Parathyroid adenoma (tissue), 2 donors: Measurements from ENCODE around the gene CYB561.

Source experiments
- H2AFZ ChIP-seq: fragments of 300-600 bp; sonication (generic); one replicate; pipeline ENCODE4 v1.7.0; 2017; ENCODE audit warnings: antibody characterized with exemption, mild to moderate bottlenecking
- H3K27ac ChIP-seq: fragments of 300-600 bp; sonication (generic); one replicate; pipeline ENCODE4 v1.7.0; 2017
- H3K27me3 ChIP-seq: fragments of 300-600 bp; sonication (generic); one replicate; pipeline ENCODE4 v1.7.0; 2017; ENCODE audit warnings: low read length; ENCODE audit not compliant: control insufficient read depth, insufficient read depth
- H3K36me3 ChIP-seq: fragments of 300-600 bp; sonication (generic); one replicate; pipeline ENCODE4 v1.7.0; 2017; ENCODE audit warnings: low read length; ENCODE audit not compliant: control insufficient read depth, insufficient read depth
- H3K4me1 ChIP-seq: fragments of 300-600 bp; sonication (generic); one replicate; pipeline ENCODE4 v1.7.0; 2017; ENCODE audit warnings: control low read depth
- H3K4me2 ChIP-seq: fragments of 300-600 bp; sonication (generic); one replicate; pipeline ENCODE4 v1.7.0; 2017; ENCODE audit warnings: low read length
- H3K4me3 ChIP-seq: fragments of 300-600 bp; sonication (generic); one replicate; pipeline ENCODE4 v1.7.0; 2017; ENCODE audit warnings: low read depth, low read length
- H3K79me2 ChIP-seq: fragments of 300-600 bp; sonication (generic); one replicate; pipeline ENCODE4 v1.7.0; 2017; ENCODE audit warnings: control low read depth
- H3K9ac ChIP-seq: fragments of 300-600 bp; sonication (generic); one replicate; pipeline ENCODE4 v1.7.0; 2017; ENCODE audit warnings: mild to moderate bottlenecking
- H3K9me3 ChIP-seq: fragments of 300-600 bp; sonication (generic); one replicate; pipeline ENCODE4 v1.7.0; 2017; ENCODE audit warnings: low read length; ENCODE audit not compliant: control insufficient read depth
- TF ChIP-seq, protein P1 (sequence below): fragments of 300-600 bp; sonication (generic); IDR thresholded peaks from one replicate; pipeline ENCODE4 v1.7.0; 2017; ENCODE audit warnings: antibody characterized with exemption, mild to moderate bottlenecking
- donor health status: primary hyperparathyroidism.

CYB561 gene

DNA sequence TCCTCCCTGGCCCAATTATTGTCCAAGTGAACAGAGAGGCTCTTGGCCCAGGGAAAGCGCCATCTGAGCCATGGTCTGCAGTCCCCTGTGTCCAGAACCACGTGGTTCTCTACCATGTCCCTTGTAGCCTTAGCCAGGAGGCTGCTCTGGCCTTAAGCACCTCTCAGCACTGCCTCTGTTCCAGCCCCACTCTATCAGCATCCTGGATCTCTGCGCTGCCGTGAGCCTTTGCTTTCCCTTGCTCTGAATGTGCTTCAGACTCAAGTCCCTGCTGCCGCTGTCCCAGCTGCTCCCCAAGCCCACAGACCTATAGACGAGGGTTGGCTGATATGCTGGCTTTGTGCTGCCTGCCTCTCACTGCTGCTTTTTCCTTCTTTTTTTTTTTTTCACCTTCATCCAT is 33.9 kb downstream of the CYB561 start:
- H3K27me3 ChIP-seq, result no peaks in the 10 kb centered on the region
- no peak overlapping the region for H3K27ac ChIP-seq
- H3K36me3 ChIP-seq, result no peaks in the 10 kb centered on the region
- H3K4me1 ChIP-seq, result peaks cover under 1% of the 10 kb centered on the region
- no peak overlapping the region for H3K9ac ChIP-seq
- no peak overlapping the region for H3K4me3 ChIP-seq
- H3K9me3 ChIP-seq, result no peaks in the 10 kb centered on the region
- TF ChIP-seq, protein P1, sequence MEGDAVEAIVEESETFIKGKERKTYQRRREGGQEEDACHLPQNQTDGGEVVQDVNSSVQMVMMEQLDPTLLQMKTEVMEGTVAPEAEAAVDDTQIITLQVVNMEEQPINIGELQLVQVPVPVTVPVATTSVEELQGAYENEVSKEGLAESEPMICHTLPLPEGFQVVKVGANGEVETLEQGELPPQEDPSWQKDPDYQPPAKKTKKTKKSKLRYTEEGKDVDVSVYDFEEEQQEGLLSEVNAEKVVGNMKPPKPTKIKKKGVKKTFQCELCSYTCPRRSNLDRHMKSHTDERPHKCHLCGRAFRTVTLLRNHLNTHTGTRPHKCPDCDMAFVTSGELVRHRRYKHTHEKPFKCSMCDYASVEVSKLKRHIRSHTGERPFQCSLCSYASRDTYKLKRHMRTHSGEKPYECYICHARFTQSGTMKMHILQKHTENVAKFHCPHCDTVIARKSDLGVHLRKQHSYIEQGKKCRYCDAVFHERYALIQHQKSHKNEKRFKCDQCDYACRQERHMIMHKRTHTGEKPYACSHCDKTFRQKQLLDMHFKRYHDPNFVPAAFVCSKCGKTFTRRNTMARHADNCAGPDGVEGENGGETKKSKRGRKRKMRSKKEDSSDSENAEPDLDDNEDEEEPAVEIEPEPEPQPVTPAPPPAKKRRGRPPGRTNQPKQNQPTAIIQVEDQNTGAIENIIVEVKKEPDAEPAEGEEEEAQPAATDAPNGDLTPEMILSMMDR, result no peak
- no peaks in the 10 kb centered on the region for H3K79me2 ChIP-seq
- H2AFZ ChIP-seq, result no peak overlapping the region
- no peak overlapping the region for H3K4me2 ChIP-seq

- Histone ChIP-seq H3K27ac (no peak overlapping the region), H3K36me3 (no peaks in the 10 kb centered on the region), H3K4me2 (no peak overlapping the region), H3K9ac (no peak overlapping the region), H3K9me3 (no peaks in the 10 kb centered on the region), H3K79me2 (no peaks in the 10 kb centered on the region), H3K27me3 (no peaks in the 10 kb centered on the region), H2AFZ (no peak overlapping the region), H3K4me3 (no peak overlapping the region), H3K4me1 (peaks cover 7% of the 10 kb centered on the region)
- TF ChIP-seq, protein P1, result no peak
These were observed 38.3 kb downstream of the CYB561 start for GRCh38 chr17:63407741-63408330.

DNA sequence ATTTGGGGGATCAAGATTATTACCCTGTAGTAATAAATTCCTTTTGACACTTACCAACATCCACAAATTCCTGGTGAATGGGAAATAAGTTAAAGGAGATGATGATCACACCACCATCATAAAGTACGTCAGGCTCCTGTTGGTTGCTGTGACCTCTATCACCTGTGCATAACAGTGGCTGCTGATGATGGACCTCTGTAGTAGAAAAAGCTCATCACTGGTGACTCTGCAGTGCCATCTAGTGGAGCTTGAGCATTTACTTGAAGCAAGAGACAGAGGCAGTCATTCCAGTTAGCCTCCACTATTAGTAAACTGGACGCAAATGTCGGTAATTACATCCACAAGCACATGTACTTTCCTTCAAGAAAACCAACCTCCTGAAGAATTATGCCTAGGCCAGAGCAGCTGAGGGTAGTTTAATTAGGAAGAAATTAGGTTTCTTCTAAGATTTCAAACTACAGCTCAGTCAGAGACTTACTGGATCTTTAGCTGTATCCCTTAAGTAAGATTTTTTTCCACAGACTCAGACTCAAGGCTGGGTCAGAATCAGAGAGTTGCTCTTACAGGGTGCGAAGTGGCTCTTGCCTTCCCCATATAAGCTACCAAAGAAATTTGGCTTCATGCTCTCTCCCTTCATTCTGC is 39.3 kb downstream of the CYB561 start:
- Histone ChIP-seq H3K27ac (no peak overlapping the region), H2AFZ (no peak overlapping the region), H3K79me2 (no peaks in the 10 kb centered on the region), H3K27me3 (no peaks in the 10 kb centered on the region), H3K4me1 (peaks cover 7% of the 10 kb centered on the region), H3K36me3 (no peaks in the 10 kb centered on the region), H3K4me3 (no peak overlapping the region), H3K9ac (no peak overlapping the region), H3K9me3 (no peaks in the 10 kb centered on the region), H3K4me2 (no peak overlapping the region)
- TF ChIP-seq, protein P1, result peak; percentile 89

DNA sequence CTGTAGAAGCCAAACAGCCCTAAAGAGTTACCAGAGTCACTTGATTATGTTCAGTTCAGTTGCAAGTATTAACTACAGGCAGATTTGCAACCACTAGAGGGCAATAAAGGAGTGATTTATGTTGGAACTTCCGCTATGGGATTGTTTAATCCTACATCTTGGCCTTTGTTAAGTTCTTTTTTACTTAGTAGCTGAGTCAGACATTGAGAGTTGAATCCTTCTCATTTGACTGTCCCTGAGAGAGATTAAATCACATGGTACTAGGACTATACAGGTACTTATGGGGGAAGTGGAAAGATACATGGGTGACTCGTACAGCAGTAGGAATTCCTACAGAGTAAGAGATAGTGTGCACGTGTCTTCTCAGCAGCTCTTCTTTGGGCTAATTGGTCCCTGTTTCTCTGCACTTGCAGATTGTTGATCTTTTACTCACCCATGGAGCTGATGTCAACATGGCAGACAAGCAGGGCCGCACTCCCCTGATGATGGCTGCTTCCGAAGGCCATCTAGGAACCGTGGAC is 40.3 kb downstream of the CYB561 start:
- no peaks in the 10 kb centered on the region for H3K36me3 ChIP-seq

More for the DNA sequence above, 40.3 kb downstream of the CYB561 start:
- H3K9ac ChIP-seq, result no peak overlapping the region
- no peaks in the 10 kb centered on the region for H3K79me2 ChIP-seq
- H3K9me3 ChIP-seq, result no peaks in the 10 kb centered on the region
- no peak overlapping the region for H3K27ac ChIP-seq
- H3K4me2 ChIP-seq, result no peak overlapping the region
- no peaks in the 10 kb centered on the region for H3K27me3 ChIP-seq
- TF ChIP-seq, protein P1, result peak; percentile 72
- H2AFZ ChIP-seq, result peak overlapping the region; percentile 41
- no peak overlapping the region for H3K4me3 ChIP-seq
- H3K4me1 ChIP-seq, result peaks cover 7% of the 10 kb centered on the region
